DND-41 (cell line): ENCODE results near the gene ZNF688.

Source experiments
- EZH2 ChIP-seq: IDR thresholded peaks from 3 replicates; pipeline ENCODE4 v1.6.1; 2012; ENCODE audit warnings: borderline replicate concordance, low read depth, mild to moderate bottlenecking, moderate library complexity, low read length, inconsistent platforms; ENCODE audit not compliant: severe bottlenecking
- TF ChIP-seq, protein P1 (sequence below): IDR thresholded peaks from 2 replicates; pipeline ENCODE4 v1.5.1; 2012; ENCODE audit warnings: borderline replicate concordance, low read length, moderate library complexity, mild to moderate bottlenecking; ENCODE audit not compliant: poor library complexity, severe bottlenecking; ENCODE audit errors: extremely low read depth

DNA sequence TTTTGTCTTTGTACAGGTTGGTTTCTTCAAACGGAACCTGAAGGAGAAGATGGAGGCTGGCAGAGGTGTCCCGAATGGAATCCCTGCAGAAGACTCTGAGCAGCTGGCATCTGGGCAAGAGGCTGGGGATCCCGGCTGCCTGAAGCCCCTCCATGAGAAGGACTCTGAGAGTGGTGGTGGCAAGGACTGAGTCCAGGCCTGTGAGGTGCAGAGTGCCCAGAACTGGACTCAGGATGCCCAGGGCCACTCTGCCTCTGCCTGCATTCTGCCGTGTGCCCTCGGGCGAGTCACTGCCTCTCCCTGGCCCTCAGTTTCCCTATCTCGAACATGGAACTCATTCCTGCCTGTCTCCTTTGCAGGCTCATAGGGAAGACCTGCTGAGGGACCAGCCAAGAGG is 50.0 kb downstream of the ZNF688 start:
- TF ChIP-seq, protein P1, sequence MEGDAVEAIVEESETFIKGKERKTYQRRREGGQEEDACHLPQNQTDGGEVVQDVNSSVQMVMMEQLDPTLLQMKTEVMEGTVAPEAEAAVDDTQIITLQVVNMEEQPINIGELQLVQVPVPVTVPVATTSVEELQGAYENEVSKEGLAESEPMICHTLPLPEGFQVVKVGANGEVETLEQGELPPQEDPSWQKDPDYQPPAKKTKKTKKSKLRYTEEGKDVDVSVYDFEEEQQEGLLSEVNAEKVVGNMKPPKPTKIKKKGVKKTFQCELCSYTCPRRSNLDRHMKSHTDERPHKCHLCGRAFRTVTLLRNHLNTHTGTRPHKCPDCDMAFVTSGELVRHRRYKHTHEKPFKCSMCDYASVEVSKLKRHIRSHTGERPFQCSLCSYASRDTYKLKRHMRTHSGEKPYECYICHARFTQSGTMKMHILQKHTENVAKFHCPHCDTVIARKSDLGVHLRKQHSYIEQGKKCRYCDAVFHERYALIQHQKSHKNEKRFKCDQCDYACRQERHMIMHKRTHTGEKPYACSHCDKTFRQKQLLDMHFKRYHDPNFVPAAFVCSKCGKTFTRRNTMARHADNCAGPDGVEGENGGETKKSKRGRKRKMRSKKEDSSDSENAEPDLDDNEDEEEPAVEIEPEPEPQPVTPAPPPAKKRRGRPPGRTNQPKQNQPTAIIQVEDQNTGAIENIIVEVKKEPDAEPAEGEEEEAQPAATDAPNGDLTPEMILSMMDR, result no peak
- no peak for TF ChIP-seq EZH2
